GM12878 (cell line): ENCODE data around the gene CHD6. TPM values are rescaled to one million over a fixed set of nuclear protein-coding genes. Genes with fewer than 3 reads are reported as not detected.

Experiments
- ATAC-seq: fragments of 200-7000 bp; cut with Tn5 transposase; 3 replicates; pipeline ENCODE4 v1.9.1; 2020; ENCODE audit warnings: mild to moderate bottlenecking, moderate library complexity
- BruUV-seq: library from RNA; stranded (reverse); fragments of 400-500 nt; replicated peaks from 2 replicates; lab custom pipeline; 2021; lab: Mats Ljungman, UMichigan
- CTCF ChIA-PET: fragments of 300-600 bp; sonication (Branson Sonifier 250); formaldehyde crosslinking; extraction: SDS; loops from one replicate; lab custom pipeline; 2021; ENCODE audit warnings: inconsistent platforms; lab: Yijun Ruan, JAX
- POLR2A ChIA-PET: fragments of 350-600 bp; formaldehyde crosslinking; extraction: SDS; loops from one replicate; lab custom pipeline; 2021; ENCODE audit warnings: inconsistent platforms; lab: Charles Lee
- RAD21 ChIA-PET: fragments of 300-600 bp; sonication (Branson Sonifier 250); formaldehyde crosslinking; loops from one replicate; lab custom pipeline; 2023; ENCODE audit warnings: antibody characterized with exemption; ENCODE audit not compliant: unreplicated experiment; lab: Charles Lee
- SMC1A ChIA-PET: fragments of 300-600 bp; sonication (Branson Sonifier 250); formaldehyde crosslinking; loops from one replicate; lab custom pipeline; 2023; ENCODE audit not compliant: unreplicated experiment, uncharacterized antibody; lab: Charles Lee
- DNase-seq: peaks from one replicate; pipeline ENCODE4 v3.0.0-alpha.2; 2011; ENCODE audit warnings: low read depth, low spot score
- FAIRE-seq: peaks from 3 replicates; lab custom pipeline; 2011; peaks lifted over from hg19 to GRCh38; lab: Jason Lieb, UNC
- H2AFZ ChIP-seq: 2 replicates; pipeline ENCODE4 v1.6.0; 2011; ENCODE audit warnings: low read depth, low read length, control low read depth; ENCODE audit not compliant: control insufficient read depth
- H3K27ac ChIP-seq: 2 replicates; pipeline ENCODE4 v1.5.1; 2011; ENCODE audit warnings: control low read depth; ENCODE audit not compliant: control insufficient read depth, insufficient read depth
- H3K27me3 ChIP-seq, 2 experiments: replicated peaks in 1 of 2; 2 replicates each; pipeline versions ENCODE4 v1.6.0 to v1.6.1; 2011; ENCODE audit warnings: low read length in 1 of 2; ENCODE audit not compliant: control insufficient read depth in 2 of 2, insufficient read depth in 2 of 2
- H3K36me3 ChIP-seq, 2 experiments: 2 replicates each; pipeline ENCODE4 v1.5.1; 2011; ENCODE audit warnings: low read length in 1 of 2; ENCODE audit not compliant: control insufficient read depth in 2 of 2, insufficient read depth in 2 of 2
- H3K4me1 ChIP-seq: 2 replicates; pipeline ENCODE4 v1.6.1; 2011; ENCODE audit warnings: mild to moderate bottlenecking, low read length, moderate library complexity, mixed read lengths; ENCODE audit not compliant: control insufficient read depth, insufficient read depth
- H3K4me2 ChIP-seq: 2 replicates; pipeline ENCODE4 v1.6.0; 2011; ENCODE audit warnings: control low read depth; ENCODE audit not compliant: control insufficient read depth, insufficient read depth
- H3K4me3 ChIP-seq: fragments of 200-600 bp; sonication (generic); 2 replicates; pipeline ENCODE4 v1.5.1; 2016
- H3K79me2 ChIP-seq: 2 replicates; pipeline ENCODE4 v1.6.0; 2011; ENCODE audit warnings: low read length; ENCODE audit not compliant: control insufficient read depth, insufficient read depth
- H3K9ac ChIP-seq: 2 replicates; pipeline ENCODE4 v1.8.0; 2011; ENCODE audit warnings: low read length, control low read depth, mixed read lengths; ENCODE audit not compliant: control insufficient read depth, insufficient read depth
- H3K9me3 ChIP-seq: replicated peaks from 3 replicates; pipeline ENCODE4 v1.5.1; 2011; ENCODE audit warnings: mild to moderate bottlenecking, low read length; ENCODE audit not compliant: control insufficient read depth, insufficient read depth
- H4K20me1 ChIP-seq: 2 replicates; pipeline ENCODE4 v1.6.0; 2011; ENCODE audit not compliant: control insufficient read depth, insufficient read depth
- BCL11A ChIP-seq: IDR thresholded peaks from 2 replicates; pipeline ENCODE4 v1.6.1; 2011; ENCODE audit warnings: low read depth, low read length
- BHLHE40 ChIP-seq, 2 experiments: fragments of 450-650 bp in 1 of 2; IDR thresholded peaks; 2 replicates each; pipeline ENCODE4 v1.6.1; 2011 to 2017; ENCODE audit warnings: low read depth in 2 of 2, borderline replicate concordance in 1 of 2, improper control_type of control experiment in 1 of 2, low read length in 1 of 2, mild to moderate bottlenecking in 1 of 2
- E2F8 ChIP-seq: fragments of 450-650 bp; IDR thresholded peaks from 2 replicates; pipeline ENCODE4 v1.6.1; 2018; ENCODE audit warnings: mild to moderate bottlenecking, low read depth, moderate library complexity; ENCODE audit not compliant: partially characterized antibody
- ETV6 ChIP-seq, 2 experiments: fragments of 450-650 bp in 1 of 2; IDR thresholded peaks in 1 of 2; conservative IDR thresholded peaks in 1 of 2; 2 replicates each; pipeline ENCODE4 v1.6.1; 2014; ENCODE audit warnings: antibody characterized with exemption in 1 of 2, borderline replicate concordance in 1 of 2, low read depth in 1 of 2, mild to moderate bottlenecking in 1 of 2, moderate library complexity in 1 of 2
- HDAC6 ChIP-seq: fragments of 200-600 bp; sonication (generic); IDR thresholded peaks from one replicate; pipeline ENCODE4 v1.8.0; 2017; ENCODE audit warnings: antibody characterized with exemption; ENCODE audit not compliant: unreplicated experiment
- IRF4 ChIP-seq: IDR thresholded peaks from 2 replicates; pipeline ENCODE4 v1.6.1; 2011; ENCODE audit warnings: low read depth, low read length
- KLF5 ChIP-seq: fragments of 450-650 bp; IDR thresholded peaks from 2 replicates; pipeline ENCODE4 v1.6.1; 2014; ENCODE audit warnings: mild to moderate bottlenecking; ENCODE audit not compliant: partially characterized antibody
- TCF12 ChIP-seq: IDR thresholded peaks from 2 replicates; pipeline ENCODE4 v1.6.1; 2011; ENCODE audit warnings: low read depth, mild to moderate bottlenecking, low read length
- TCF3 ChIP-seq: IDR thresholded peaks from 2 replicates; pipeline ENCODE4 v1.6.1; 2012; ENCODE audit warnings: low read depth, mild to moderate bottlenecking, low read length, borderline replicate concordance; ENCODE audit not compliant: insufficient read depth
- WGBS: methylation state at CpG from one replicate; pipeline ENCODE4 v1.1.6; 2016; ENCODE audit warnings: low lambda C conversion rate; ENCODE audit not compliant: insufficient replicate concordance, insufficient coverage; ENCODE audit errors: missing lambda C conversion rate; 5-methylcytosine and 5-hydroxymethylcytosine counted together
- in situ Hi-C: fragments of 300-500 bp; cut with MboI; formaldehyde crosslinking; loops from 9 replicates; pipeline ENCODE4 v1.14.3; 2018; ENCODE audit warnings: mixed read lengths
- intact Hi-C: fragments of 100-400 bp; cut with micrococcal nuclease; formaldehyde crosslinking; loops from one replicate; pipeline ENCODE4 v1.14.2; 2022; ENCODE audit not compliant: unreplicated experiment
- polyA plus RNA-seq, 11 experiments: library from polyadenylated mRNA; depleted of rRNA in 4 of 11; unstranded in 6 of 11; stranded (reverse) in 5 of 11; fragments of >200 nt; fragmentation: Nextera tagmentation in 4 of 11; fragmentation: Illumina TruSeq in 1 of 11; extraction: Ambion mirVana in 4 of 11; extraction: Trizol in 1 of 11; gene quantifications; 1 replicate in 1 of 11; 2 replicates in 10 of 11; pipeline versions ENCODE4 v1.2.1 to v1.2.3, GENCODE V29; 2011 to 2016; ENCODE audit warnings: inconsistent platforms in 2 of 11, missing spikeins in 2 of 11, low read depth in 1 of 11
- total RNA-seq, 4 experiments: library from RNA; depleted of rRNA in 3 of 4; stranded (reverse); fragments of >200 nt in 3 of 4; fragmentation: Illumina TruSeq in 1 of 4; extraction: Trizol in 1 of 4; gene quantifications; 2 replicates each; pipeline versions ENCODE4 v1.2.1 to v1.2.3, GENCODE V29; 2013 to 2021

The CHD6 gene
- total and polyA plus RNA-seq, 10 of the 15 experiments (the other 5 are each of a cell fraction or from before 2014, with no cell fraction given) = 4.3 to 25.5 (median 17.1) TPM

DNA sequence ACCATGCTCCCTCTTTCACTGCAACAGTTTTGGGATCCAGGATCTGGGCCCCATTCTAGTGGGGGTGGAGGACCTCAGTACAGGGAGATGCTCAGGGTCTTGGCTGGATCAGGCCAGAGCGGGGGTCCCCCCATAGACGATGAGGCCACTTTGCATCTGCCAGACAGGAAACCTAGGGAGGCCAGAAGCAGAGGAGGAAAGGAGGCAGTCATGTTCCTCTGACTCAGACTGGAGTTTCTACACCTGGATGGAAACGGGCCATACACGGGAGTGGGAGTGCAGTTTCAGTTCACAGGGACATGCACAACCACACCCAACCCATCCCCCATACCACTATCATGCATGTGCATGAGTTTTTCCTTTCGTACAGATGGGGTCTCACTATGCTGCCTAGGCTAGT is 248.0 kb downstream of the CHD6 start:
- POLR2A ChIA-PET = no interaction called here
- H2AFZ ChIP-seq = no peak overlapping the region
- H3K36me3 ChIP-seq = no peaks in the 10 kb centered on the region
- CTCF ChIA-PET = interaction anchor here (0.6 kb wide), 1 partner anchor 160 kb away, joined by 3 read pairs; no protein-coding TSS in a partner anchor
- no peaks in the 10 kb centered on the region for H3K79me2 ChIP-seq
- WGBS = 21% methylated on average over 5 of the region's 5 CpGs
- no peak for TF ChIP-seq KLF5
- TF ChIP-seq E2F8 = no peak
- TF ChIP-seq BCL11A = 0 out of 2 replicates have a peak, but pooled peaks have one; percentile 18
- peak; percentile 57; the same call in 1 of the 2 replicates for TF ChIP-seq TCF12
- peak in 1 of 2 experiments; percentile 16; a peak in 1 of 4 replicates for TF ChIP-seq ETV6 (conservative IDR thresholded peaks at IDR 0.05 in 1 of 2, IDR thresholded peaks at IDR 0.05 in 1 of 2; ENCODE audit: borderline replicate concordance in 1 of 2, low read depth in 1 of 2)
- peak; percentile 68; the same call in 1 of the 2 replicates for TF ChIP-seq TCF3
- TF ChIP-seq IRF4 = 0 out of 2 replicates have a peak, but pooled peaks have one; percentile 48
- peak in 1 of 2 experiments; percentile 24; a peak in 1 of 4 replicates for TF ChIP-seq BHLHE40 (IDR thresholded peaks at IDR 0.05; ENCODE audit: borderline replicate concordance in 1 of 2, low read depth in 2 of 2, low read length in 1 of 2)
- no peak for TF ChIP-seq HDAC6
- in situ Hi-C loops = no loop called here
- no TSS peak for BruUV-seq
- no peaks in the 10 kb centered on the region for H3K9me3 ChIP-seq
- peaks cover 14% of the 10 kb centered on the region for H3K4me1 ChIP-seq
- no peak; the same call in 2 of the 3 replicates for ATAC-seq
- peak; percentile 16 for DNase-seq
- H3K4me3 ChIP-seq = no peak overlapping the region
- no peaks in the 10 kb centered on the region for H4K20me1 ChIP-seq
- H3K4me2 ChIP-seq = peak overlapping the region; percentile 44; the same call in 1 of the 2 replicates
- peaks cover 0 to 15% of the 10 kb centered on the region in 2 experiments for H3K27me3 ChIP-seq
- SMC1A ChIA-PET = no interaction called here
- H3K27ac ChIP-seq = no peak overlapping the region
- no peak for FAIRE-seq
- RAD21 ChIA-PET = no interaction called here
- intact Hi-C loops = no loop called here
- H3K9ac ChIP-seq = no peak overlapping the region
